ENCODE results near the gene CHP2. TPM values are rescaled to one million over a fixed set of nuclear protein-coding genes. Genes with fewer than 3 reads are reported as not detected.
"Not testable (repeated sequence)": the region's sequence is repeated elsewhere in the genome, so short reads cannot be mapped to it uniquely, and the experiment has no call there.

The CHP2 gene
- total RNA-seq, 1 experiment from 2014 or later = not detected

GRCh38 chr16:23729503-23730424 lies 25.1 kb upstream of the CHP2 start:
- no peaks in the 10 kb centered on the region for H3K4me1 ChIP-seq
- no peaks in the 10 kb centered on the region for H3K27me3 ChIP-seq
- DNase-seq = peak; percentile 9 to 32
- H3K27ac ChIP-seq = no peak overlapping the region
- no peaks in the 10 kb centered on the region for H3K9me3 ChIP-seq (replicated peaks)
- no peak overlapping the region for H3K4me3 ChIP-seq
- no peaks in the 10 kb centered on the region for H3K36me3 ChIP-seq

GRCh38 chr16:23734176-23734893 lies 20.5 kb upstream of the CHP2 start:
- H3K9me3 ChIP-seq (replicated peaks) = no peaks in the 10 kb centered on the region
- no peak overlapping the region for H3K27ac ChIP-seq
- no peaks in the 10 kb centered on the region for H3K27me3 ChIP-seq
- no peak for DNase-seq
- H3K36me3 ChIP-seq = no peaks in the 10 kb centered on the region
- H3K4me3 ChIP-seq = no peak overlapping the region
- no peaks in the 10 kb centered on the region for H3K4me1 ChIP-seq

GRCh38 chr16:23737423-23738028 lies 17.3 kb upstream of the CHP2 start:
- not testable (repeated sequence) for H3K4me1 ChIP-seq; H3K9me3 ChIP-seq (replicated peaks); H3K27me3 ChIP-seq

GRCh38 chr16:23739516-23739915 lies 15.3 kb upstream of the CHP2 start:
- no peak overlapping the region for H3K27ac ChIP-seq
- DNase-seq = no peak
- no peaks in the 10 kb centered on the region for H3K27me3 ChIP-seq
- no peaks in the 10 kb centered on the region for H3K36me3 ChIP-seq
- H3K9me3 ChIP-seq (replicated peaks) = no peaks in the 10 kb centered on the region
- no peaks in the 10 kb centered on the region for H3K4me1 ChIP-seq
- no peak overlapping the region for H3K4me3 ChIP-seq

More at GRCh38 chr16:23737423-23738028, 17.3 kb upstream of the CHP2 start:
- DNase-seq, H3K36me3 ChIP-seq, H3K27ac ChIP-seq, H3K4me3 ChIP-seq: not testable (repeated sequence)

GRCh38 chr16:23741675-23742303 lies 13.0 kb upstream of the CHP2 start:
- Histone ChIP-seq H3K27ac (no peak overlapping the region), H3K27me3 (no peaks in the 10 kb centered on the region), H3K4me1 (no peaks in the 10 kb centered on the region), H3K36me3 (no peaks in the 10 kb centered on the region), H3K4me3 (no peak overlapping the region), H3K9me3 (replicated peaks) (no peaks in the 10 kb centered on the region)
- DNase-seq = no peak

GRCh38 chr16:23742766-23743165 lies 12.1 kb upstream of the CHP2 start:
- H3K27me3 ChIP-seq = no peaks in the 10 kb centered on the region
- no peak overlapping the region for H3K27ac ChIP-seq
- H3K36me3 ChIP-seq = no peaks in the 10 kb centered on the region
- H3K4me3 ChIP-seq = no peak overlapping the region
- no peak for DNase-seq
- no peaks in the 10 kb centered on the region for H3K9me3 ChIP-seq (replicated peaks)
- no peaks in the 10 kb centered on the region for H3K4me1 ChIP-seq

- no peak overlapping the region for H3K27ac ChIP-seq
- no peak for DNase-seq
- no peaks in the 10 kb centered on the region for H3K9me3 ChIP-seq (replicated peaks)
- H3K27me3 ChIP-seq = no peaks in the 10 kb centered on the region
- H3K4me3 ChIP-seq = no peak overlapping the region
- no peaks in the 10 kb centered on the region for H3K36me3 ChIP-seq
- no peaks in the 10 kb centered on the region for H3K4me1 ChIP-seq
Measured at GRCh38 chr16:23745263-23745662, 9.6 kb upstream of the CHP2 start.

- H3K27ac ChIP-seq = no peak overlapping the region
- no peaks in the 10 kb centered on the region for H3K4me1 ChIP-seq
- no peak overlapping the region for H3K4me3 ChIP-seq
- no peaks in the 10 kb centered on the region for H3K36me3 ChIP-seq
- no peak for DNase-seq
- no peaks in the 10 kb centered on the region for H3K27me3 ChIP-seq
- H3K9me3 ChIP-seq (replicated peaks) = no peaks in the 10 kb centered on the region
Measured at GRCh38 chr16:23748630-23749029, 6.2 kb upstream of the CHP2 start.

GRCh38 chr16:23751053-23751452 lies 3.8 kb upstream of the CHP2 start:
- H3K9me3 ChIP-seq (replicated peaks); H3K4me3 ChIP-seq; H3K27me3 ChIP-seq; H3K27ac ChIP-seq; H3K36me3 ChIP-seq; DNase-seq; H3K4me1 ChIP-seq: not testable (repeated sequence)

- no peak for DNase-seq
- Histone ChIP-seq H3K9me3 (replicated peaks) (no peaks in the 10 kb centered on the region), H3K27me3 (no peaks in the 10 kb centered on the region), H3K4me1 (no peaks in the 10 kb centered on the region), H3K4me3 (no peak overlapping the region), H3K27ac (no peak overlapping the region), H3K36me3 (no peaks in the 10 kb centered on the region)
Measured at GRCh38 chr16:23753908-23754593, 775 bp upstream of the CHP2 start.

GRCh38 chr16:23755484-23755809 lies 621 bp downstream of the CHP2 start:
- H3K36me3 ChIP-seq = no peaks in the 10 kb centered on the region
- H3K27me3 ChIP-seq = no peaks in the 10 kb centered on the region
- no peak for DNase-seq
- H3K4me3 ChIP-seq = no peak overlapping the region
- no peaks in the 10 kb centered on the region for H3K4me1 ChIP-seq
- no peak overlapping the region for H3K27ac ChIP-seq
- H3K9me3 ChIP-seq (replicated peaks) = no peaks in the 10 kb centered on the region

GRCh38 chr16:23757116-23757515 lies 2.3 kb downstream of the CHP2 start:
- Histone ChIP-seq H3K9me3 (replicated peaks) (no peaks in the 10 kb centered on the region), H3K27ac (no peak overlapping the region), H3K36me3 (no peaks in the 10 kb centered on the region), H3K4me3 (no peak overlapping the region), H3K4me1 (no peaks in the 10 kb centered on the region), H3K27me3 (no peaks in the 10 kb centered on the region)
- DNase-seq = no peak

GRCh38 chr16:23757937-23758619 lies 3.3 kb downstream of the CHP2 start:
- Histone ChIP-seq H3K9me3 (replicated peaks) (no peaks in the 10 kb centered on the region), H3K4me1 (no peaks in the 10 kb centered on the region), H3K4me3 (no peak overlapping the region), H3K27me3 (no peaks in the 10 kb centered on the region), H3K36me3 (no peaks in the 10 kb centered on the region), H3K27ac (no peak overlapping the region)
- no peak for DNase-seq

GRCh38 chr16:23765933-23766332 lies 11.1 kb downstream of the CHP2 start:
- no peaks in the 10 kb centered on the region for H3K4me1 ChIP-seq
- no peak overlapping the region for H3K27ac ChIP-seq
- no peak for DNase-seq
- H3K27me3 ChIP-seq = no peaks in the 10 kb centered on the region
- no peak overlapping the region for H3K4me3 ChIP-seq
- H3K9me3 ChIP-seq (replicated peaks) = no peaks in the 10 kb centered on the region
- H3K36me3 ChIP-seq = no peaks in the 10 kb centered on the region
